ENCODE data around the gene POLR2B.
"Not testable (repeated sequence)": the region's sequence is repeated elsewhere in the genome, so short reads cannot be mapped to it uniquely, and the experiment has no call there.

The POLR2B gene

GRCh38 chr4:57044996-57045395, 66.3 kb downstream of the POLR2B start:
- H3K4me3 ChIP-seq (ENCODE audit: low read length): no peak overlapping the region
- no peak for DNase-seq (ENCODE audit: low read depth, low spot score)

DNA sequence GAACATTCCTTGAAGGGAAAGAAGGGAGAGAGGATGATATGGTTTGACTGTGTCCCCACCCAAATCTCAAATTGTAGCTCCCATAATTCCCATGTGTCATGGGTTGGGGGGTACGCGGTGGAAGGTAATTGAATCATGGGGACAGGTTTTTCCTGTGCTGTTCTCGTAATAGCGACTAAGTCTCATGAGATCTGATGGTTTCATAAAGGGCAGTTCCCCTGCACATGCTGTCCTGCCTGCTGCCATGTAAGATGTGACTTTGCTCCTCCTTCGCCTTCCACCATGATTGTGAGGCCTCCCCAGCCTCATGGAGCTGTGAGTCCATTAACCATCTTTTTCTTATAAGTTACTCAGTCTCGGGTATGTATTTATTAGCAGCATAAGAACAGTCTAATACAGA, 68.3 kb downstream of the POLR2B start:
- not testable (repeated sequence) for DNase-seq (ENCODE audit: low read depth, low spot score); H3K4me3 ChIP-seq (ENCODE audit: low read length)

DNA sequence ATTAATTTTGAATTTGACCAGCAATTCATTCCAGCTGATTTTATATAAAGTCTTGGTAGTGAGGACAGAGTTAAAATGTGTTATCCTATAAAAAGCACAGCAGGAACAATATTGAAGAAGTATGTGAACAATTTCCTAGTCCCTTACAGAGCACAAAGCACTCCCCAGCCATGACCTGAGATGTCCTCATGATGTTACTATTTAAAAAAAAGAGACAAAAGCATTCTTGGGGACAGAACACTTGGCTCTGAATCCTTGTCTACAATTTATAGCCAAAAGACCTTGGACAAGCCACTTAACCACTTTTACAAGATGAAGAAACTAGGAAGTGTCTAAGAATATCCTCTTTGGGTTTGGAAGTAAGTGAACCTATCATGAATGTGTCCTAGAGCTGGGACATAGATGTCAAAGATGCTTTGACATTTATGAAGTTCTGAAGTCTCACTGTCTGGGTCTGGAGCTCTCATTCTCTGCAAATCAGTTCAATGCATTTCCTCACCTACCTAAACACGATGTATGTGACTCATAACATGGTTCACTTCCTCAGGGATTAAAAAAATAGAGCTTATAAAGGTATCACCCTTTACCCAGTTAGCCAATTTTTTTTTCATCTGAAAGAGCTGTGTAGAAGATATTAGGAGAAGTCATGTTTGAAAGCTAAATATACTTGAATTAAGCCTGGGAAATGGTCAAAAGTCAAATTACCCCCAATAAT, 70.1 kb downstream of the POLR2B start:
- no peak overlapping the region for H3K4me3 ChIP-seq (ENCODE audit: low read length)
- DNase-seq (ENCODE audit: low read depth, low spot score): no peak

DNA sequence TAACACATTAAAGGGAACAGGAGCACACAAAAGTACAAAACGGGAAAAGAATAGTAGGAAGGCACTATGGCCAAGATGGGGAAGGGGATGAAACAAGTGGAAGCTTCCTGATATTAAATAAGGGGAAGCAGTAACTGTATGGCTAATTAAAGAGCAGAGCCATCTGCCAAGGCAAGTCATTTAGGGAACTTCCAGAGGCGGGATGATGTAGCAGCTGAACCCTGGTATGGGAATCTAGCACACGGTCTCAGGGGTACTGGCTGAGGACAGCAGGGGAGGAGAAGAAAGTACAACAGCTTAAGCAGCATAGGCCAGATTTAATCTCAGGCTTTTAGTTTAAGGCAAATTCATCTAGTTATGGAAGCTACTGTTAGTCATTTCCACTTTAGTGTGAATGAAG, 72.4 kb downstream of the POLR2B start:
- DNase-seq (ENCODE audit: low read depth, low spot score): no peak

GRCh38 chr4:57051524-57051923, 72.8 kb downstream of the POLR2B start:
- no peak overlapping the region for H3K4me3 ChIP-seq (ENCODE audit: low read length)
- no peak for DNase-seq (ENCODE audit: low read depth, low spot score)

More for the DNA sequence above, 72.4 kb downstream of the POLR2B start:
- no peak overlapping the region for H3K4me3 ChIP-seq (ENCODE audit: low read length)

DNA sequence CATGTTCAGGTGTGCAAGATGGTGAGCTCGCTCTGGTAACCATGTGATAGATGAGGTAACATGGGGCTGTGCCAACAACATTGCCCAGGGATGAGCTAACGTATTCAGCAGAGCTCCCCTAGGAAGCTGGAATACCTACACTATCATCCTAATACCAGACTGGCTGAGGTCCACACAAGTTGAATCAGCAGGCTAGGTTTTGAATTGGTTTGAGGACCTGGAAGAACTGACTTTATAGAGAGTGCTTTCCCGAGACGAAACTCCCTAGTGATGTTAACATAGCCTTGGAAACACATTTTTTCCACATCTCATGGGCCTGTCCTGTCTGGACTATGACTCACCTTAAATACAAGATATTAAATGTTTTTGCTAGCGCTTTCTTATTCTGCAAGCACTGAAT, 74.8 kb downstream of the POLR2B start:
- DNase-seq (ENCODE audit: low read depth, low spot score): no peak
- no peak overlapping the region for H3K4me3 ChIP-seq (ENCODE audit: low read length)

DNA sequence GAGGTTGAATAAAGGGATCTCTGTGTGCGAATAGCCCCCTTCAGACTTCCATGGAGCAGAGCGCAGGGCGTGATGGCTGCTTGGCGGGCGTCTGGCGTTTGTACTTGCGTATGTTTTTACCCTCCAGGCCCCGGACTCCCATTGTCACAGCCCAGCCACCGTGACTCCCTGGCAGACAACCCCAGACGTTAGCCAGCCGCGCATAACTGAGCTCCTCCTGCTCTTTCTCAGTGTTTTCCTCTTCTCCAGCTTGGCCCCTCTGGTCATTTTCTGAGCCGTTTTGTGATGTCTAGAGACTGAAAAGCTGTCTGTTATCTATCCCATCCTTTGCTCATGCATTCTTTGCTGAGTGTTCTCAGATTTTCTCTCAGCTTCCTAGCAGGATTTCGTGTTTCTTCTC, 77.2 kb downstream of the POLR2B start:
- DNase-seq (ENCODE audit: low read depth, low spot score): no peak
- no peak overlapping the region for H3K4me3 ChIP-seq (ENCODE audit: low read length)

- no peak for DNase-seq (ENCODE audit: low read depth, low spot score)
- no peak overlapping the region for H3K4me3 ChIP-seq (ENCODE audit: low read length)
Measured at GRCh38 chr4:57059890-57060716, 81.4 kb downstream of the POLR2B start.

DNA sequence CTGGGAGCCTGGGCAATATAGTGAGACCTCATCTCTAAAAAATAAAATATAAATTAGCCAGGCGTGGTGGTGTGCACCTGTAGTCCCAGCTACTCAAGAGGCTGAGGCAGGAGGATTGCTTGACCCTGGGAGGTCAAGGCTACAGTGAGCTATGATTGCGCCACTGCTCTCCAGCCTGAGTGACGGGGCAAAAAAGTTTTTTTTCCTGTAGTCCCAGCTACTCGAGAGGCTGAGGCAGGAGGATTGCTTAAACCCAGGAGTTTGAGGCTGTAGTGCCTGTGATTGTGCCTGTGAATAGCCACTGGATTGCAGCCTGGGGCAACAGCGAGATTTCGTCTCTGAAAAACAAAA, 82.0 kb downstream of the POLR2B start:
- DNase-seq (ENCODE audit: low read depth, low spot score); H3K4me3 ChIP-seq (ENCODE audit: low read length): not testable (repeated sequence)

DNA sequence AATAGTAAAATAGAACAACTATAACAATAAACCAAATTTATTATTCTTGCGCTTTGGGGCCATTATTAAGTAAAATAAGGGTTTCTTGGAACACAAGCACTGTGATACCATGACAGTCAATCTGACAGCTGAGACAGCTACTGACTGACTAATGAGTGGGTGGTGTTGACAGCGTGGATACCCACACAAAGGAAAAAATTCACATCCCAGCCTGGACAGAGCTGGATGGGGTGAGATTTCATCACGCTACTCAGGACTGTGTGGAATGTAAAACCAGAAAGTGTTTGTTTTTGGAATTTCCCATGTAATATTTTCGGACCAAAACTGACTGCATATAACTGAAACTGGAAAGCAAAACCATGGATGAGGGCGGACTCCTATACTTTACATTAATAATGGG, 82.7 kb downstream of the POLR2B start:
- DNase-seq (ENCODE audit: low read depth, low spot score): no peak
- no peak overlapping the region for H3K4me3 ChIP-seq (ENCODE audit: low read length)

GRCh38 chr4:57063518-57063917, 84.8 kb downstream of the POLR2B start:
- no peak for DNase-seq (ENCODE audit: low read depth, low spot score)
- H3K4me3 ChIP-seq (ENCODE audit: low read length): no peak overlapping the region

GRCh38 chr4:57064120-57064519, 85.4 kb downstream of the POLR2B start:
- no peak for DNase-seq (ENCODE audit: low read depth, low spot score)
- H3K4me3 ChIP-seq (ENCODE audit: low read length): no peak overlapping the region

DNA sequence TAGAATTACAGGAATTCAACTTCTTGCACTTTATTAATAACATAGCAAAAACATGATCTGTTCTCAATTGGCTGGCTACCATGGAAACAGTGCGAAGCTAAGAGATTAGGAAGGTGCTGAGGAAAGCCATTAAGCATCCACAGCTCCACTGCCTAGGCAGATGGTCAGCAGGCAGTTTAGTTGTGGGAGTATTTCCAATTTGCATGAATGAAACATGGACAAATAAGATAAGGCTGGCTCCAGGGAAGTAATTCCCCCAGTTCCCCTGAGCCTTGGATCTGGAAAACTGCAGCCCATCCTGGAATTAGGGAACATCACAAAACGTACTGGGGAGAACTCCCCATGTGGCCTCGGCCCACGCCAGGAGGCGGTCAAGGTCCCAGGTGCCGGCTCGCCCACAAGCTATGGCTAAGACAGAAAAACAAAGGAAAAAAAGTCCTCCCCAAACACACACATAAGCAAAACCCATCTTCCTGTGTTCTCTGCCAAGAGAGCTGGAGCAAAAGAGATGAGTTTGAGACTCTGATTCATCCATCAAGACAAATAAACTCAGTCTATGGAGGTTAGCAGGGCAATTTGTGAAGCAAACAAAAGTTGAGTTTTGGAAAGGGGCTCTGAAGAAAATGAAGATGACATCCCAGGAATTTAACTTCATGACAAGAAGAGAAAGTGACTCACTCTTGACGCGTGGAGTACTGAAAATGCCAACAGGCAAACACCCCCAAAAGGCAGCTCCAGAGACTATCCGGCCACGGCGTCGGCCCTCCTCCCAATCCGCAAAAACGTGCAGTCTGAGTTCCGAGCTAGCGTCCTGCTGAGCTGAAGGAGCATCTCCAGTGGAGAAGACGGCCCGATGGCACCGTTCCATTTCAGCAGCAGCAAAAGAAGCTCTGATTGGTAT, 86.4 kb downstream of the POLR2B start:
- no peak for DNase-seq (ENCODE audit: low read depth, low spot score)
- no peak overlapping the region for H3K4me3 ChIP-seq (ENCODE audit: low read length)

DNA sequence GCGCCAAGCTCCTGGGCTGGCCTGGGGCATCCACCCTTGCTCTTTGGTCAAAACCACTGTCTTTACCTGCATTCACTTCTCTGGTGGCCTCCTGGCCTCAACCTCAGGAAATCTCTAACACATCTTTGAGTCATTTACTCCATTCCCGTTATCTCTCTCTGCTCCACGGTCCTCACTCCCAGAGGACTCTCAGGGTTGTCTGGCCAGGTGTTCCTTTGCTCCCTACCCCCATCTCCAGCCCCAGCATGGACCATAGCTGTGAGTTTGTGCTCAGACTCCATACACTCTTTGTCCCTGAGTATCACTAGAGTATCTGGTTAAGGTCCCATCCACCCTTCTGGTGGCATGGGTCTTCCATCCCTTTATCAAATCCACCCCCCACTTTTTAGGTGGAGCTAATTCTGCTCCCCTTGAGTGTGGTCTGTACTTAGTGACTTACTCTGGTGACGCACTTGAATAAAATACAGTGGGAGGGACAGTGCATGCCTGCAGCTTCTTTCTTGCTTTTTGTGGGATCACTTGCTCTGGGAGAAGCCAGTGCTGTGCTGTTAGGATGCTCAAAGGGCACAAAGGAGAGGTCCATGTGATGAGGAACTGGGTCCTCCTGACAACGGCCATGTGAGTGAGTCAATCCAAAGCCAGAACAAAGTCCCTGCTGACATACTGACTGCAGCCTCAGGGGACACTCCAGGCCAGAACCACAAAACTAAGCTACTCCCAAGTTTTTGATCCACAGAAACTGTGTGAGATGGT, 87.2 kb downstream of the POLR2B start:
- no peak overlapping the region for H3K4me3 ChIP-seq (ENCODE audit: low read length)
- DNase-seq (ENCODE audit: low read depth, low spot score): no peak

DNA sequence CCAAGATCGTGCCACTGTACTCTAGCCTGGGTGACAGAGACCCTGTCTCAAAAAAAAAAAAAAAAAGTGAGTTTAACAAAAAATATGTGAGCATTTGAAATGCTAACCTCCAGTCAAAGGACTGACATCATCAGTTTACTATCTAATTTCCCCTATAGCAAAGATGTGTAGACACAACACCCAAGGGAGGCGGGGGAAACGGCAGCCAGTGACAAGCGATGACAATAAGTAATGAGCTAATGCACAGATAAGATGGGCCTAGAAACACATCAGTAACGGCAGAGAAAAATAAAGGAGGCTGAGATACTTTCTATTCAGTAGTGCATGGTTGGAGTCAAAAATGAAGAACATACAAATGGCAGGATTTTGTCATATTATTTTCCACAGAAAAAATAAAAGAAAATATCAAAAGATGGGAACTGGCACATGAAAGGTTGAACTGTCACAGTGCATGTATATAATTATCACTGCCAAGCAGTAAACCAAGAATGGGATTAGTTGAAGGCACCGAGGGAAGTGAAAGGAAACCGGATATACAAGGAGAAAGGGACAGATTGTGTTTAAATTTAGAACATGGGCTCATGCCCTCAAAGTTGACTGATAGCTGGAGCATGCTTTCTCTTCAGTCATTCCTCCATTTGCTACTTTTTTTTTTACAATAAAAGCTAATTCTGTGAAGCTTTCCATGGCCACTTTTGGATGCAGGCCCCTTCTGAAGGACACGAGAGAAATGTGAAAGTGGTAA, 89.7 kb downstream of the POLR2B start:
- H3K4me3 ChIP-seq (ENCODE audit: low read length): no peak overlapping the region
- no peak for DNase-seq (ENCODE audit: low read depth, low spot score)

DNA sequence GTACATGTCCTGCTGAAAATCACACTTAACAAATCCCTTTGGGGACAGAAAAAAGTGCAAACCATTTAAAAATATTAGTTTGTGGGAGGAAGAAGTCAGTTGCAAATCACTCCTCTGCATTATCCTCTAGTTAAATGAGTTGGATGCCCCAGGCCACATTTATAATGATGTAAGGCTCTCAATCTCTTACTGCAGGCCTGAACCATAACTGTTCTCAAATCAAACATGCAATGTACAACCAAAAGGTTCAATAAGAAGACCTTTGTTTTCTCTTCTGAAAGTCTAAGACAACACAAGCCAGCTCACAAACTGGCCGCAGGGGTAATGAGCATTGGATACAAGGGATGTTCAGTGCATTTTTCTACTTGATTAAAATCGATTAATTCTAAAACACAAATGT, 91.8 kb downstream of the POLR2B start:
- no peak overlapping the region for H3K4me3 ChIP-seq (ENCODE audit: low read length)

GRCh38 chr4:57071326-57071725, 92.6 kb downstream of the POLR2B start:
- no peak for DNase-seq (ENCODE audit: low read depth, low spot score)
- H3K4me3 ChIP-seq (ENCODE audit: low read length): no peak overlapping the region

More for the DNA sequence above, 91.8 kb downstream of the POLR2B start:
- DNase-seq (ENCODE audit: low read depth, low spot score): no peak

DNA sequence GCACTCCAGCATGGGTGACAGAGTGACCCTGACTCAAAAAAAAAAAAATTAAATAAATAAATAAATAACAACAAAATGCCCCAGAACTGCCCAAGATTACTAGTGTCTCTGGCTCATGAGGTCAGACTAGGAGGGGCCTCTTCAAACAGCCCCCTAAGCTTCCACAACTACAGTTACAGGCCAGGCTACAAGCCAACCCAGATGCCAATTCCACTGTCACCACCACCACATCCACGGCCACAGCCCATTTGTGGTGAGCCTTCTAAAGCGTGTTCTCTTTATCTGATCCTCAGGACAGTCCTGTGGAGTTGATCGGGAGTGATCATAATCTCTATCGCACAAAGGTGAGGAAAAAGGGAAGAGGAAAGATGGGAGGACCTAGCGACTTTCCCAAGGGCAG, 94.9 kb downstream of the POLR2B start:
- H3K4me3 ChIP-seq (ENCODE audit: low read length): no peak overlapping the region
- no peak for DNase-seq (ENCODE audit: low read depth, low spot score)
